ENCODE results near the gene CASTOR2. TPM values are rescaled to one million over a fixed set of nuclear protein-coding genes. Genes with fewer than 3 reads are reported as not detected.
"Not testable (repeated sequence)": the region's sequence is repeated elsewhere in the genome, so short reads cannot be mapped to it uniquely, and the experiment has no call there.

CASTOR2 gene
- polyA plus RNA-seq (2013, experiment 1 of 2; ENCODE audit: insufficient read length), result 3.9 TPM
- polyA plus RNA-seq (2013, experiment 2 of 2; ENCODE audit: insufficient read length), result 3.7 TPM

DNA sequence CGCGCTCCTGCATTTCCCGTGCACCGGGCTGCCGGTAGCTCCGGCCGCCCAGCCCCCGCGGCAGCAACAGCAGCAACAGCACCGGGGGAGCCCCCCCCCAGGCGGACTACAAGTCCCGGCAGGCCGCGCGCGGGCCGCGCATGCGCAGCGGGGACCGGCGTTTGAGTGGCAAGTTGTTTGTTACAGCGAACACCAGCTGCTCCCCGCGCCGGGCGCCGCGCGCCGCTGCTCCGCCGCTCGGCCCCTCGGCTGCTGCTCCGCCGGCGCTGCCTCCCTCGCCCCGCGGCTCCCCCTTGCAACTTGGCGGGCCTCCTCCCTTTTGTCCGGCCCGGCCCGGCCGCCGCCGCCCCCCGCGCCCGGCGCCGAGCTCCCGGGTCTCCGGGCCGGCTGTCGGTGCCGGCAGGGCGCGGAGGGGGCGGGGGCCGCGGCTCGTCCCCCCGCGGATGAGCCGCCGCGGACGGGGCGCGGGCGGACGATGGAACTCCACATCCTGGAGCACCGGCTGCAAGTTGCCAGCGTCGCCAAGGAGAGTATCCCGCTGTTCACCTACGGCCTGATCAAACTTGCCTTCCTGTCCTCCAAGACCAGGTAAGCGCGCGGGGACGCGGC is at the start of gene CASTOR2:
CASTOR2 (plus strand) TSS at position 195 of the 609 bp plus-strand sequence; CDS start at position 476, 281 bp downstream.
- DNase-seq, result not testable (repeated sequence)

DNA sequence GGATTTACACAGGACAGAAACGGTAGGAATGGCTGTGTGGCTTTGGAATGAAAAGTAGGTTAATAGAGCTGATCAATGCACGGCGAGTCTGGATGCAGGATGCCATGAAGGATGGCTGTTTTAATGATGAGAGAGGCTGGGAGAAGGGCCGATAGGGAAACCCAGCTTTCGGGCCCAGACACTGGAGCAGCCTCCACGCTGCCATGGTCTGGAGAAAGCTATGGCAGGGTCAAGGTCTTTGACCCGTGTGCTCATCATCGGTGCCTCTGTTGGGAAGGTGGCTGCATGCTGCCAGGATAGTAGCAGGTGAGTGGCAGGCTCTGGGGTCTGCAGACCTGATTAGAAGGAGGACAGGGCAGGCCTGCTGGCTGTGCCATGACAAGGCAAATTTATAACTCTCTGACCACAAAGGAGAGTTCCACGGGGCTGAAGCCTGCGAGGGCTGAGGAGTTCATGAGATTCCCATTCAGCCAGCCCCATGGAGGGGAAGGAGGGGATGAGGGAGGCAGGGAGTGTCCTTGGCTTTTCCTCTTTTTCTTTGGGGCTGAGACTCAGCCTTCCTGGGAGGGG is 42.1 kb upstream of the CASTOR2 start:
- DNase-seq, result not testable (repeated sequence)

DNA sequence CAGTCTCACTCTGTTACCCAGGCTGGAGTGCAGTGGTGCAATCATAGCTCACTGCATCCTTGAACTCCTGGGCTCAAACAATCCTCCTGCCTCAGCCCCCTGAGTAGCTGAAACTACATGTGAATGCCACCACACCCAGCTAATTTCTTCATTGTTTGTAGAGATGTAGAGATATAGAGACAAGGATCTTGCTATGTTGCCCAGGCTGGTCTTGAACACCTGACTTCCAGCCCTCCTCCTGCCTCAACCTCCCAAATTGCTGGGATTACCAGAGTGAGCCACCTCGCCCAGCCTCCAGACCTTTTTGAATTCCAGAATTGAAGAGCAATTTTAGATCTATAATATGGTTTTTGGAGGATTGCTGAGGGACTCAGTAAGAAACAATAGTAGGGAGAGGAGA is 40.9 kb upstream of the CASTOR2 start:
- not testable (repeated sequence) for DNase-seq

DNA sequence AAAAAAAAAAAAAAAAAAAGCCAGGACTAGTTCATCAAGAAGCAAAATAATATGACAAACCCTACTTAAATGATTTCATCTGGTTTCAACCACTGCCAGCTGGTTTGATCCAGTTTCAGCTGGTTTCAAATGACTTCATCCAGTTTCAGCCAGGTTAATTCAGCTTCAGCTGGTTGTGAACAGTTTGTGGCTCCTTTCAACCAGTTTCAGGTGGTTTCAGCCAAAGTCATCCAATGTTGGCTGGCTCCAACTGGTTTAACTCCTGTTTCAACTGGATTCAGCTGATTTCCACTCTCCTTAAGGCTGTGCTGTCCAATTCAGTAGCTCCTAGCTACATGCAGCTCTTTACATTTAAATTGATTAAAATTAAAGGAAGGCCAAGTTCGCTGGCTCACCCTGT is 37.5 kb upstream of the CASTOR2 start:
- not testable (repeated sequence) for DNase-seq

DNA sequence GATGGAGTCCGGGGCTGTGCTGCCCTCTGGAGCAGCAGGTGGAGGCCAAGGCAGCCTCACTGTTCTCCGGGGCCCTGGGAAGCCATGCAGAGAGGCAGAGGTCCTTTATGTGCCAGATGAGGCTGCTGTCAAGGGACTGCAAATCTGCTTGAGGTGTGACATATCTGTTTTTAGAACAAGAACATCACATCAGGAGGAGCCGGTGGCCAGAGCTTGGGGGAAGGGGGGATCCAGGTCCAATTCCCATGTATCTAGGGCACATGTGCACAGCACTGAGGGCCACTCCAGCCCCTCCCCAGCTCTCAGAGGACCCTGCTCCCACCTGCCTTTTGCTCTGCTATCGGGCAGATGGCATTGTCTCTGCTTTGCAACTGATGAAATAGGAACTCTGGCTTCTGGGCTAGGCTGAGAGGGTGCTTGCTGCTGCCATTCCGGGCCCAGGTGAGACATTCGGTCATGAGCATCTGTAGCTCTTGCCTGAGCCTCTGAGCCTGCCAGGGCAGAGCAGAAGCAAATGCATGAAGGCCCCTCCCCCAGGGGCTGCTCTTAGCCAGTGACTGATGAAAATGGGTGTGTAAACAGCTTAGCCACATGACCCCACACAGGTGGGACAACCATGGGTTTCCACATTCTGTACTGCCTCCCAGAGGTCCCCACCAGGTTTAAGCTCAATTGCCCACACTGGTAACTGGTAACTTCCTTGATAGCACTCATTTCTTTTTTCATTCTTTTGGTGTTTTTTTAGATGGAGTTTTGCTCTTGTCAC is 32.8 kb upstream of the CASTOR2 start:
- DNase-seq, result not testable (repeated sequence)

DNA sequence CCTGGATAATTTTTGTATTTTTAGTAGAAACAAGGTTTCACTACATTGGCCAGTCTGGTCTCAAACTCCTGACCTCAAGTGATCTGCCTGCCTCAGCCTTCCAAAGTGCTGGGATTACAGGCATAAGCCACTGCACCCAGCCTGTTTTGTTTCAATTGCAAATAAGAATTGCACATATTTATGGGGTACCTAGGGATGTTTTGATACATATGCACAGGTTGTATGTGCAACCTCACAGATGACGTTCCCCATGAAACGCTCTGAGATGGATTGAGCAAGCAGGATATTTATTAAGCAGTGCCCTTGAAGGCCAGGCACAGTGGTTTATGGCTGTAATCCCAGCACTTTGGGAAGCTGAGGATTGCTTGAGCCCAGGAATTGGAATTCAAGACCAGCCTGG is 25.1 kb upstream of the CASTOR2 start:
- DNase-seq, result not testable (repeated sequence)

DNA sequence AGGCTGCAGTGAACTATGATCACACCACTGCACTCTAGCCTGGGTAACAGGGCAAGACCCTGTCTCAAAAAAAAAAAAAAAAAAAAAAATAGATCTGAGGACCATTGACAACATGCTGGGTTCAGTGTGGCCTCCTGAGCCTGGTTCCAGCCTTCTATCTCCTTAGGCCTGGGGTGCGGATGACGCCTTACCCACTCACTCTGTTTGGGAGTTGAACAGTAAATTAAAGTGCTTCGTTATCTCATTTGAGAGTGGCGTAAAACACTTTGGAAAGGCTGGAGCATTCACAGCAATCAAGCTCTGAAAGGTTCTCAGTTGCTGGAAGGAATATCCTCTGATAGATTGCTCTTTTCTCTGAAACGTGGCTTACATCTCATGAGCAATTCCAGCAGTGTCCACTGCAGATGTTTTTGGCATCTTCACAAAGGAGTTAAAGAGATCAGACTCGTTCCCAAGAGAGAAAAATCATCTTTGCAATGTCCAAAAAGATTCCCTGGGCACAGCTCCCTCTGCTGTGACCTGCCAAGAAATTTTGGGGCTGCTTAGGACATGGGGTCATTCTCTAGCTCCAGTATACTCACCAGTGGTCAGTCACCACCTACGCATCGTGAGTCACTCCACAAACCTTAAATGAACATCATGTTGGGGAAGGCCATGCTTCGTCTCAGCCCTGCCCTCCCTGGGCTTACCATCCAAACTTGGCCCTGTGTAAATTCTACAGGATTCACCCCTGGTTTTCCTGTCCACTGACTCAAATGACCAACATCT is 23.0 kb upstream of the CASTOR2 start:
- not testable (repeated sequence) for DNase-seq

DNA sequence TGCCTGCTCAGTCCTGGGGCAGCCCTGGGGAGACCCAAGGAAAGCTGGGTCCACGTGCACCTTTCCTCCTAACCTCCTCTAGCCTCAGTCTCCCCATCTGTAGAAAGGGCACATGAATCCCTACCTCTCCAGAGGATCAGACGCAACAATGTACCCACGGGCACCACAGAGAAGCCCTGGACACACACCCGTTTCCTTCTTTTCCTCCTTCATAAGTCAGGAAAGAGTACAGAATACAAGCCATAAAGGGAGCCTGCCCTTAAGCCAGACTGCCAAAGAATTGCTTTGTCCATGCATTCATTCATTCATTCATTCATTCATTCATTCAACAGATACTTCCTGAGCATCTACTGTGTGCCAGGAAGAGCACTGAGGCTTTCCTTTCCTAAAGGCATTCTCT is 20.6 kb upstream of the CASTOR2 start:
- not testable (repeated sequence) for DNase-seq

DNA sequence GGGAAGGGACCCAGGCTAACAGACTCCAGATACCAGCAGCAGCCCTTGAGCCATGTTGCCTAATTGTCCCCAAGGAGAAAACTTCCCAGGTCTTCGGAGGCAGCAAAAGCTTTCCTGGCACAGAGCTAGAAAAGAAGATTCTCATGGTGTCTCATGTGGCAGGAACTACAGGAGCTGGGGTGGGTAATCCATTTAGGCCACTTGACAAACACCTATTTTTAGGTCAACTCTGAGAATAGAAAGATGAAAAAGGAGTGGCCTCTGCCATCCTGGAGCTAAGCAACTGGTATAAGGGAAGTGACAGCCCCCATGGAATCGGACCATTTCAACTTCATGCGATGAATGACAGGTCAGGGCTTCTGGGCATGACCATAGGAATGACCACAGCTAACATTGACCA is 16.8 kb upstream of the CASTOR2 start:
- not testable (repeated sequence) for DNase-seq

DNA sequence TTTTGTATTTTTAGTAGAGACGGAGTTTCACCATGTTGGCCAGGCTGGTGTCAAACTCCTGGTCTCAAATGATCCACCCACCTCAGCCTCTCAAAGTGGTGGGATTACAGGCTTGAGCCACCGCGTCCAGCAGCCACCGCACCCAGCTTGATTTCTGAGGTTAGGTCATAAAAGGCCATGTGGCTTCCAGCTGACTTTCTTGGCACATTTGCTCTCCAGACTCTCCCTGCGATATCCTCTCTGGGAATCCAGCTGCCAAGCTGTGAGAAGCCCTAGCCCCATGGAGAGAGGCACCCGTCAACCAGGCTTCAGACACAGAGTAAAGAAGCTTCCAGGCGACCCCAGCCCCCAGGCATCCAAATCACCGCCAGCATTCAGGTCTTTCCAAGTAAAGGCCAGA is 10.7 kb upstream of the CASTOR2 start:
- not testable (repeated sequence) for DNase-seq

DNA sequence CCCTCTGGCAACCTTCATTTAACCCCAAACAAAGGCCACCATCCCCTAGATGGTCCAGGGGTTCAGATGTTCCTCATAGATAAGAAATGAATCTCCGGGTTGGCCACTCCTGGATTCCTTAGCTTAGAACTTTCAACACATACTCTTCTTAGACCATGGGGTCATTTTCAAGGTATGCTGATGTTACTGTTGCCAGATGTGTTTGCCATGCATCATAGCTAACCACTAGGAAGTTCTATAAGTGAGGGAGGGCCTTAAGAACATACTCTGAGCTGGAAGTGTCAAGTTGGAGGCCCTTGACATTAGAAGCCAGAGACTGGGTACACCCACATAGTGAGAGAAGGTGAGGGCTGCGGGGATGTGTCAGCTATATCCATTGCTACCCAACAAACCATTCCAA is 6.2 kb upstream of the CASTOR2 start:
- DNase-seq, result not testable (repeated sequence)

DNA sequence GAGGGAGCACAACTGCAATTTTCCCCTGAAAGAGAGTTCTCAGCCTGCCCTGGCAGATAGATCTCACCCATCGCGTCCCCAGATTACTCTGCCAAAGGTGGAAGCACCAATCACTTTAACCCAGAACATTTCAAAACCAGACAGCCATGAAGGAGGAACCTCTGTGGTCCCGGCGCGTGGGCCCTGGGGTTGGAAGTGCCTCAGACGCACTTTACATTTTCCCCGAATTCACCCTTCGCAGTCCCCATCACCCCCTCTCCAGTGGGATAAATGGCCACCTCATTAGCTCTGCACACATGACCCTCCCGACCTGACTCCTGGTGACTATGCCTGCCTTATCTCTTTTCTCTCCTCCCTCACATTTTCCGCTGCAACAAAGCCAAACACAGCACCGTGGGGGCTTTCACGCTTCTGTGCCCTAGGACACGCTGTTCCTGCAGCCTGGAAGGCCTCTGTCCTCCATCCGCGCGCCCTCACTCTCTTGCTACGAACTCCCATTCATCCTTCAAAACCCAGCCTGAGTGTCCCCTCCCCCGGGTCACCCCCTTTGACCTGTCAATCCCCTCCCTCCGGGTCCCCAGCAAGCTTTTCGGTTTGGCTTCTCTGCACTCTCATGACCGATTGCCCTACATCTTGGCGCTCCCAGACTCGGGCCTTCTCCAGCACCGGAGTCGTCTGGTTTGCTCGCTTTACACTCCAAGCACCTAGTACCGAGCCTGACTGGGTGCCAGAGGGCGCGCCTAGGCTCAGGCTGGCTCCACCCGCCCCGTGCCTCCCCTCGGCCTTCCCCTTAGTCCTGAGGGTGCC is 598 bp upstream of the CASTOR2 start:
- not testable (repeated sequence) for DNase-seq

DNA sequence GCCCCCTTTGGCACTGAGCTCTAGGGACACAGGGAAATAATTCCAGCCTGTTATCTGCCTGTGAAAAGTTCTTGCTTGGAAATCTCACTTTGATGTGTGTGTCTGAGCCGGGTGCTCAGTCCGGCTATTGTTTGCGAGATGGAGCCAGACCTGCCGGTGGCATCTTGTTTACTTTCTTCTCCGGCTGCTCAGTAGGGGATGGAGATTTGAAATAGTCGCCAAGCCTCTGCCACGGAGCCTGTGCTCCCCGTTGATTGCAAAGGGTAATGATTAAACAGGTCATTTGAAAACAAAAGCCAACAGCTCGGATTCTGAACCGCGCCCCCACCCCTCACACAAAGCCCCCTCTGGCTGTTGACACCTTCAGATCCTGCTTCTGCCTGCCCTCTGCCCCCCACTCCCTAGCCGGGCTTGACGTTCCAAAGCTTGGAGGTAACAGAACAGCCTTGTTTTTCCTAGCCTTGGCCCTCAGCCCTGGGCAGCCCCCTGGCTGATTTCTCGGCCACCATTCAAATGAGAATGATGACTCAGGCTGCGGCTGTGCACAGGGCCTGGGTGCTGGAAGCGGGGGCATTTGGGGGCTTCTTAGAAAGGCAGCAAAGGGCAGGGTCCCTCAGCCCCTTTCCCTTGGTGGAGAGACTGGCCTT is 1.8 kb downstream of the CASTOR2 start:
- not testable (repeated sequence) for DNase-seq

DNA sequence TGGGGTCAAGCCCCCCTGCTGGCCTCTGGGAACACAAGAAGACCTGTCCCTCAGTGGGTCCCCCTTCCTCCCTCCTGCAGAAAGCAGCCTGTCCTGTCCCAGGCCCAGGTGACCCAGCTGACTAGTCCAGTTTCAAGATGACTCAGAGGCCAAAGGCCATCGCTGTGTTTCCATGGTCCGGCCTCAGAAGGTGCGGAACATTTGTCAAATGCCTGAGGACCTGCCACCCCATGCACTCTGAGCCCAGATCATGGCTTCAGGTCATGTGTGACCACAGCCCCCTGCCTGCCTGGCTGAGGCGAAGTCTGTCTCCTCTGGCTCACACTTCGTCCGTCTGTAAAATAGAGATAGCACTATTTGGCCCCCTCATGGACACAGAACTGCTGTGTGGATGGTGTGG is 2.4 kb downstream of the CASTOR2 start:
- not testable (repeated sequence) for DNase-seq

DNA sequence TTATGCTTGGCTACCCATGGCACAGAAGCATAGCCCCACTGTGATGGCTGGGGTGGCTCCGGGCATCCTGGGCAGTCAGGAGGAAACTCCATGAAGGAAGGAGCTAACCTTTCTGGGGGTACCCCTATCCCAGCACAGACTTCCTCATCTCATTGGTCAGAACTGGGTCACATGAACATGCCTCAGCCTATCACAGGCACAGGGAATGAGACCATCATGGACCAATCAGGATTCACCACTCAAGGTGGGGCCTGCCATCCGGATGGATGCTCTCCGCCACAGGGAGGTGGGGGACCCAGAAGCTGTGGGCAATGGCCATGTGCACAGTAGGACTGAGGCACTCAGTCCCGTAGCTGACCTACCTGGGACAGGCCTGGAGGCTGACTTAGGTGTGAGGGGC is 6.9 kb downstream of the CASTOR2 start:
- not testable (repeated sequence) for DNase-seq

DNA sequence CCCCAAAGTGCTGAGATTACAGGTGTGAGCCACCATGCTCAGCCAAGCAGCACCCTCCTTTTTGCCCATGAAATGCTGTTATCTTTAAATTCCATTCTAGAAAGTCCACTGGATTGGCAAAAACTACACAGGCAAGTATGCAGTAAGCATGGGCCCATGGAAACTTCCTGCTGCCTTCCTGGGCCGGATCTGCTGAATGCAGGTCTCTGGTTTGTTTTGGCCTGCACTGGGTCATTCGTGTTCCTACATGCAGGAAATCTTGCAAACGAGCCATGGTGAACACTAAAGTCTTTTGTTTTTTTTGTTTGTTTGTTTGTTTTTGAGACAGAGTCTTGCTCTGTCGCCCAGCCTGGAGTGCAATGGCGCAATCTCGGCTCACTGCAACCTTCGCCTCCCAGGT is 7.9 kb downstream of the CASTOR2 start:
- DNase-seq, result not testable (repeated sequence)

DNA sequence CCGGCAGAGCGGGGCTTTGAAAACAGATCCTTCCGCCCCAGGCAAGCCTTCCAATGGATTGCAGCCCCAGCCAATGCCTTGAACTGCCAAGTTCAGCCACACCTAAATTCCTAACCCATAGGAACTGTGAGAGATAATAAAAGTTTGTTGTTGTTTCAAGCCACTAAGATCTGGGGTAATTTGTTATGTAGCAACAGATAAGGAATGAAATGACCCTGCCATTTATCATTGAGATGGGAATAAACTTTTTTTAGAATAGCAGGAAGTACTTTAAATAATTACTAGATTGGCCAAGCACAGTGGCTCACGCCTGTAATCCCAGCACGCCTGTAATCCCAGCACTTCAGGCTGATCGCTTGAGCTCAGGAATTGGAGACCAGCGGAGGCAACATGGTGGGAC is 11.5 kb downstream of the CASTOR2 start:
- not testable (repeated sequence) for DNase-seq

DNA sequence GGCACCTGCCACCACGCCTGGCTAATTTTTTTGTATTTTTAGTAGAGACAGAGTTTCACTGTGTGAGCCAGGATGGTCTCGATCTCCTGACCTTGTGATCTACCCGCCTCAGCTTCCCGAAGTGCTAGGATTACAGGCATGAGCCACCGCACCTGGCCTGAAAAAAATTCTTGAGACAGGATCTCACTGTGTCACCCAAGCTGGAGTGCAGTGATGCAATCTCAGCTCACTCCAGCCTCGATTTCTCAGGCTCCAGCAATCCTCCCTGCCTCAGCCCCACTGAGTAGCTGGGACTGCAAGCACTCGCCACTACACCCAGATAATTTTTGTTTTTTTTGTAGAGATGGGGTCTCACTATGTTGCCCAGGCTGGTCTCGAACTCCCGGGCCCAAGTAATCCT is 13.0 kb downstream of the CASTOR2 start:
- not testable (repeated sequence) for DNase-seq

DNA sequence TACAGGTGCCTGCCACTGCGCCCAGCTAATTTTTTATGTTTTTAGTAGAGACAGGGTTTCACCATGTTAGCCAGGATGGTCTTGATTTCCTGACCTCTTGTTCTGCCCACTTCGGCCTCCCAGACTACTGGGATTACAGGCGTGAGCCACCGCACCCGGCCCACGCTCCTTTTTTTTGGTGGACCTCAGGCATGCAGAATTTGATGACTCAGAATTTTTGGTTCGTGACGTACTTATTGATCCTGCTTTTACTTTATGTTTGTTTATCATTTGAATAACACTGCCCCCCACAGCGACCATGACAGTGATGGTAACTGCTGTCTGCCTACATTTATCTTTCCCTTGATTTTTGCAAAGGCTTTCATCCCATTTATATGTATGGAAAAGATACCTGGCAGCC is 23.9 kb downstream of the CASTOR2 start:
- DNase-seq, result not testable (repeated sequence)

DNA sequence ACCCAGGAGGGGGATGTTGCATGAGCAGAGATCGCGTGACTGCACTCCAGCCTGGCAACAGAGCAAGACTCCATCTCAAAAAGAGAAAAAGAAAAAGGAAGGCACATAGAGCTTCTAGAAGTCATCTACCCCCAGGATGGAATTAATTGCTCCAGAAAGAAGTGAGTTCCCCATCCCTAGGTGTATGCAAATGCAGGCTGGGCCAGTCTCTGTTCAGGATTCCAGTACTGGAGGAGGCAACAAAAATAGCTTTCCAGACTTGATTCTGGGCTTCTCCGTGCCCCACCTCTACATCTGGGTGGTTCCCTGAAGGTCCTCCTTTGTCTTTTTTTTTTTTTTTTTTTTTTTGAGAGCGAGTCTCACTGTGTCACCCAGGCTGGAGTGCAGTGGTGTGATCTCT is 28.6 kb downstream of the CASTOR2 start:
- DNase-seq, result no peak

DNA sequence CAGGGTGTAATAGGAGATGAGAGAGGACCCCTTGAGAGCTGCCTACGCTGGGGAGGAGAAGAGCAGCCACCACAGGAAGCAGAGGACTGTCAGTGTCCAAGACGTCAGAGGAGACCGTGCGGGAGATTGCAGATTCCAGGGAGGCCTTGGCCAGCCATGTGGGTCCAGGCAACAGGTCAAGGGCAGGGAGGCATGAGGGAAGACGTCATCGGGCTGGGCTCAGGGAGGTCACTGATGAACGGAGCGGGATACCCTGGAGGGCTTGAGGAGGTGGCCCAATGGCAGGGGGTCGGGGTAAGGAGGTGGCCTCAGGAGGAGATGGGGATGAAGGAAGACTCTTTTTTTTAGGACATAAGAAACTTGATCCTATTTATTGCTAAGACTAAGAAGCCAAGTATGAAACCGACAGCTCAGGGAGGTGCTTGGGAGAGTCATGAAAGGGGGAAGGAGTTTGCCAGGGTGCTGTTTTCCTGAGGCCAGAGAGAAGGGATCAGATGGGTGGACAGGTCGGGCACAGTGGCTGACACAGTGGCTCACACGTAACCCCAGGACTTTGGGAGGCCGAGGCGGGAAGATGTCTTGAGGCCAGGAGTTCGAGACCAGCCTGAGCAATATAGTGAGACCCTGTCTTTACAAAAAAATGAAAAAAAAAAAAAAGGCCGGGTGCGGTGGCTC is 30.5 kb downstream of the CASTOR2 start:
- not testable (repeated sequence) for DNase-seq

Measured in fibroblast of skin of abdomen (primary cell).